GM19324 (cell line): ENCODE measurements around the gene PRIMPOL.
"Not testable (repeated sequence)": the region's sequence is repeated elsewhere in the genome, so short reads cannot be mapped to it uniquely, and the experiment has no call there.

Experiments
- ATAC-seq: cut with Tn5 transposase; IDR thresholded peaks from one replicate; pipeline ENCODE4 v1.9.1; 2021; ENCODE audit warnings: mild to moderate bottlenecking, moderate library complexity; ENCODE audit not compliant: unreplicated experiment, low FRiP score

The PRIMPOL gene

GRCh38 chr4:184636144-184636543 is 13.4 kb upstream of the PRIMPOL start:
- ATAC-seq: no peak

GRCh38 chr4:184636897-184637296 is 12.6 kb upstream of the PRIMPOL start:
- ATAC-seq: no peak

GRCh38 chr4:184641022-184641421 is 8.5 kb upstream of the PRIMPOL start:
- no peak for ATAC-seq

- no peak for ATAC-seq
Measured at GRCh38 chr4:184641451-184641850, 8.1 kb upstream of the PRIMPOL start.

- no peak for ATAC-seq
Measured at GRCh38 chr4:184643731-184644130, 5.8 kb upstream of the PRIMPOL start.

GRCh38 chr4:184644553-184645307 is 4.8 kb upstream of the PRIMPOL start:
- ATAC-seq: no peak

- no peak for ATAC-seq
Measured at GRCh38 chr4:184645904-184646610, 3.5 kb upstream of the PRIMPOL start.

GRCh38 chr4:184647266-184648053 is 2.1 kb upstream of the PRIMPOL start:
- no peak for ATAC-seq

GRCh38 chr4:184648054-184648312 is 1.6 kb upstream of the PRIMPOL start:
- ATAC-seq: no peak

- ATAC-seq: peak; percentile 21
Measured at GRCh38 chr4:184648313-184649025, 1.1 kb upstream of the PRIMPOL start.

GRCh38 chr4:184649971-184650855 is 675 bp downstream of the PRIMPOL start:
- ATAC-seq: peak; percentile 6

- no peak for ATAC-seq
Measured at GRCh38 chr4:184651899-184652298, 2.4 kb downstream of the PRIMPOL start.

GRCh38 chr4:184652681-184653080 is 3.1 kb downstream of the PRIMPOL start:
- not testable (repeated sequence) for ATAC-seq

- no peak for ATAC-seq
Measured at GRCh38 chr4:184653650-184654049, 4.1 kb downstream of the PRIMPOL start.

- no peak for ATAC-seq
Measured at GRCh38 chr4:184655889-184656869, 6.6 kb downstream of the PRIMPOL start.

- no peak for ATAC-seq
Measured at GRCh38 chr4:184657144-184657543, 7.6 kb downstream of the PRIMPOL start.

GRCh38 chr4:184657820-184658219 is 8.3 kb downstream of the PRIMPOL start:
- ATAC-seq: not testable (repeated sequence)

- ATAC-seq: no peak
Measured at GRCh38 chr4:184660978-184661377, 11.4 kb downstream of the PRIMPOL start.

- ATAC-seq: no peak
Measured at GRCh38 chr4:184662236-184662635, 12.7 kb downstream of the PRIMPOL start.
